Measurements from ENCODE around the gene EIF4EBP2.
A peak's percentile ranks its signal among the peaks of the same experiment; 100 is the strongest.

Gene EIF4EBP2

DNA sequence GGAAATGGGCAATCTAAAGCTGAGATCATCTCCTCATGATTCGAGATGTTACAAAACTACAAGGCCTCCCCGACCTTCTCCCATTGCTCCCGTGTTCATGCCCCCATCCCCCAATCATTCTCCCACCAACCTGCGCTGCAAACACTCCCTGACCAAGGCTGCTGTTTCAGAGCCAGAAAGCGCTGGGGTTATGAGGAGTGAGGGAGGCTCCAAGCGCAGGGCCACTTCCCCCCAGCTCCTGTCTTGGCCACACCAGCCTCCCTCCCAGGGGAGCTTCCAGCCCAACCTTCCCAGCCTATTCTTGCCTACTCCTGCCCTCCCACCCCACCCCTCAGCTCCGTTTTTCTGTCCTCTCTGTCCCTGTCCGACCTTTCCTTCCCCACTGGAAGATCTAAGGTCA, 52.2 kb downstream of the EIF4EBP2 start:
- DNase-seq (ENCODE audit: low spot score): no peak
- CTCF ChIA-PET: interaction anchor here (0.6 to 0.7 kb wide), 2 partner anchors 15 to 483 kb away, joined by 3 read pairs; no protein-coding TSS in a partner anchor
- POLR2A ChIA-PET (ENCODE audit: low non-redundant PET): no interaction called here
- TF ChIP-seq, protein P1, sequence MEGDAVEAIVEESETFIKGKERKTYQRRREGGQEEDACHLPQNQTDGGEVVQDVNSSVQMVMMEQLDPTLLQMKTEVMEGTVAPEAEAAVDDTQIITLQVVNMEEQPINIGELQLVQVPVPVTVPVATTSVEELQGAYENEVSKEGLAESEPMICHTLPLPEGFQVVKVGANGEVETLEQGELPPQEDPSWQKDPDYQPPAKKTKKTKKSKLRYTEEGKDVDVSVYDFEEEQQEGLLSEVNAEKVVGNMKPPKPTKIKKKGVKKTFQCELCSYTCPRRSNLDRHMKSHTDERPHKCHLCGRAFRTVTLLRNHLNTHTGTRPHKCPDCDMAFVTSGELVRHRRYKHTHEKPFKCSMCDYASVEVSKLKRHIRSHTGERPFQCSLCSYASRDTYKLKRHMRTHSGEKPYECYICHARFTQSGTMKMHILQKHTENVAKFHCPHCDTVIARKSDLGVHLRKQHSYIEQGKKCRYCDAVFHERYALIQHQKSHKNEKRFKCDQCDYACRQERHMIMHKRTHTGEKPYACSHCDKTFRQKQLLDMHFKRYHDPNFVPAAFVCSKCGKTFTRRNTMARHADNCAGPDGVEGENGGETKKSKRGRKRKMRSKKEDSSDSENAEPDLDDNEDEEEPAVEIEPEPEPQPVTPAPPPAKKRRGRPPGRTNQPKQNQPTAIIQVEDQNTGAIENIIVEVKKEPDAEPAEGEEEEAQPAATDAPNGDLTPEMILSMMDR (conservative IDR thresholded peaks at IDR 0.05; ENCODE audit: low read depth): no peak
- H3K27ac ChIP-seq: no peak overlapping the region

- POLR2A ChIA-PET (ENCODE audit: low non-redundant PET): no interaction called here
- TF ChIP-seq, protein P1 (conservative IDR thresholded peaks at IDR 0.05; ENCODE audit: low read depth): no peak
- CTCF ChIA-PET: interaction anchor here (0.6 to 1.6 kb wide), 2 partner anchors 79 to 758 kb away, joined by 4 to 9 read pairs; no protein-coding TSS in a partner anchor
- H3K27ac ChIP-seq: no peak overlapping the region
- DNase-seq (ENCODE audit: low spot score): no peak
Observed at GRCh38 chr10:70457759-70458305, 53.9 kb downstream of the EIF4EBP2 start.

DNA sequence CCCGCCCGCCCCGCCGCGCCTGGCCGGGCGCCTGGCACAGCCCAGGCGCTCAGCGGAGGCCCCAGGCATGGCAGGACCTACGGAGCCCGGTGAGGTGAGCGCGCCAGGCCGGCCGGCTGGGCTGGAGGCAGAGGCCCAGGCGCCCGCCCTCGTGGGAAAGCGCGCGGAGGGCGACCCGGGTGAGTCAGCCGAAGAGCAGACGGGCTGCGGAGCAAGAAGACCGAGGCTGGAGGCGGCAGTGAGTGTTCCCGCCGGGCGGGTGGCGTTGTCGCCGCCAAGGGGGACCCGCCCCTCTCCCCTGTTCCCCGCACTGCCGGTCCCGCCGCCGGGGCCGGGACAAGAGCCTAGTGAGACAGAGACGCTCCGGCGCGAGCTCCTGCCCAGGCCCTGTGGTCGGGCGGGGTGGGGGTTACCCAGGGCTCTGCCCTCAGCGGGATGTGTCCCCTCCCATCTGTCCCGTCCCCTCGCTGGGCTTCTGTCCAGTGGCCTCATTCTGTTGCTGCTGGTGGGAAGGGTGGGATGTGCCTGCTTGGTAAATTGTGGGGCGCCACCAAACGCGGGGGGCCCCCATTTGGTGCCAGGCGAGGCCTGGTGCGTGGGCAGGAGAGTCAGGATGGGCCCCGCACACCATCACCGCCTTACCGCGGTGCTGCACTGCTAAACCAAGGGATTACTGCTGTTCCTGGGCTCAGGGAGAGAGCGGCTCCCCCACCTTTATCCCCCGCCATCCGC, 54.5 kb downstream of the EIF4EBP2 start:
- POLR2A ChIA-PET (ENCODE audit: low non-redundant PET): no interaction called here
- CTCF ChIA-PET: interaction anchor here (0.6 to 1.6 kb wide), 2 partner anchors 78 to 757 kb away, joined by 4 to 9 read pairs; no protein-coding TSS in a partner anchor
- DNase-seq (ENCODE audit: low spot score): peak; percentile 75
- TF ChIP-seq, protein P1 (conservative IDR thresholded peaks at IDR 0.05; ENCODE audit: low read depth): no peak
- no peak overlapping the region for H3K27ac ChIP-seq

GRCh38 chr10:70459061-70459773, 55.3 kb downstream of the EIF4EBP2 start:
- CTCF ChIA-PET: interaction anchor here (1.6 kb wide), 1 partner anchor 78 kb away, joined by 9 read pairs; no protein-coding TSS in a partner anchor
- TF ChIP-seq, protein P1 (conservative IDR thresholded peaks at IDR 0.05; ENCODE audit: low read depth): no peak
- DNase-seq (ENCODE audit: low spot score): no peak
- H3K27ac ChIP-seq: no peak overlapping the region
- POLR2A ChIA-PET (ENCODE audit: low non-redundant PET): no interaction called here

DNA sequence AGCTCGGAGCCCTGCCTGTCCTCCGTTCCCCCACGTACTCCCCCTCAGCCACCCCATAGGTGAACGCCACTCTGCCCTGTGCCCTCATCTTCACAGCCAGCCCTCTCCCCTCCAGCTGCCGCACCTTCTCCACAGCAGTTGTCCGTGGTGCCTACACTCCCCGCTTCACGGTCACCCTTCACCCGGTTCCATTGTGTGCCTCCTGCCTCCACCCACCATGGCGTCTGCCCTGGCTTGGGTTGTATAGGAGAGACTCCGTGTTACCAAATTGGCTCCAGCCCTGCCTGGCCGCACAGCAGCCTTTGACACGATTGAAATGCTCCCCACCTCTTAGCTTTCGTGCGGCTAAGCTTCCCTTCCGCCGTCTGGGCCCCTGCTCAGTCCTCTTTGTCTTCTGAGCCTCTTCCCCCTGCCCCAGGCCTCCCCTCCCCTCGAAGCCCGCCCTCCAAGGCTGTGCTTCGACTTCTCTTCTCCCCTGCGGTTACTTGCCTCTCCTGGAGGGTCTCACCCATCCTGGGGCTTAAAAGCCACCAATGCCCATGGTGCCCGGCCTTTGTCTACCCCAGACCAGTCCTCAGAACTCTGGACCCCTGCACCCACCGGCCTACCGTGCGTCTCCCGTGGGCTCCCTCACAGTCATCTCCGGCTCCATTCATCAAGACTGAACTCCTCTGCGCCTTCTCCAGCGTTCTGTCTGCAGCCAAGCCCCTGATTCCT, 56.0 kb downstream of the EIF4EBP2 start:
- no peak overlapping the region for H3K27ac ChIP-seq
- ChIA-PET CTCF (interaction anchor here (1.3 to 3.0 kb wide), 2 partner anchors 63 to 80 kb away, joined by 3 to 67 read pairs; no protein-coding TSS in a partner anchor), POLR2A (ENCODE audit: low non-redundant PET) (no interaction called here)
- DNase-seq (ENCODE audit: low spot score): no peak
- TF ChIP-seq, protein P1 (conservative IDR thresholded peaks at IDR 0.05; ENCODE audit: low read depth): no peak
